BJ (cell line): ENCODE data around the gene NOM1. TPM values are rescaled to one million over a fixed set of nuclear protein-coding genes. Genes with fewer than 3 reads are reported as not detected.

ENCODE experiments used
- CTCF ChIA-PET: fragments of 350-600 bp; formaldehyde crosslinking; extraction: SDS; loops from one replicate; lab custom pipeline; 2021; ENCODE audit warnings: antibody characterized with exemption, inconsistent platforms; lab: Yijun Ruan, JAX
- POLR2A ChIA-PET: fragments of 300-600 bp; sonication (Branson Sonifier 250); formaldehyde crosslinking; extraction: SDS; loops from one replicate; lab custom pipeline; 2021; ENCODE audit warnings: antibody characterized with exemption; lab: Charles Lee
- DNase-seq: peaks from one replicate; pipeline ENCODE4 v3.0.0-alpha.2; 2011; ENCODE audit warnings: low read depth
- H3K27me3 ChIP-seq: 2 replicates; pipeline ENCODE4 v1.6.0; 2011; ENCODE audit warnings: low read length; ENCODE audit not compliant: control insufficient read depth, insufficient read depth
- H3K36me3 ChIP-seq: 2 replicates; pipeline ENCODE4 v1.5.1; 2011; ENCODE audit warnings: low read length; ENCODE audit not compliant: control insufficient read depth, insufficient read depth
- H3K4me3 ChIP-seq: 2 replicates; pipeline ENCODE4 v1.5.1; 2011; ENCODE audit warnings: low read depth, mild to moderate bottlenecking, control low read depth, low read length
- CTCF ChIP-seq: IDR thresholded peaks from 2 replicates; pipeline ENCODE4 v1.5.1; 2011; ENCODE audit warnings: low read depth, mild to moderate bottlenecking, control low read depth, inconsistent platforms, low read length, moderate library complexity; ENCODE audit not compliant: insufficient read depth
- polyA plus RNA-seq: library from polyadenylated mRNA; depleted of rRNA; stranded (reverse); fragments of >200 nt; gene quantifications from 2 replicates; pipeline ENCODE4 v1.2.3, GENCODE V29; 2011

Gene NOM1
- polyA plus RNA-seq, 1 experiment = 8.0 TPM

- CTCF ChIA-PET = no interaction called here
- peaks cover 3% of the 10 kb centered on the region; the same call in 1 of the 2 replicates for H3K27me3 ChIP-seq
- no peaks in the 10 kb centered on the region for H3K36me3 ChIP-seq
- no peak overlapping the region for H3K4me3 ChIP-seq
- POLR2A ChIA-PET = no interaction called here
- TF ChIP-seq CTCF = no peak
- no peak for DNase-seq
Observed at GRCh38 chr7:156986378-156986777, 36.9 kb downstream of the NOM1 start.

- TF ChIP-seq CTCF = no peak
- DNase-seq = no peak
- CTCF ChIA-PET = interaction anchor here (0.6 to 0.7 kb wide), 2 partner anchors 387 to 680 kb away, joined by 3 to 4 read pairs; no protein-coding TSS in a partner anchor
- POLR2A ChIA-PET = no interaction called here
- Histone ChIP-seq H3K27me3 (peaks cover 7% of the 10 kb centered on the region), H3K36me3 (no peaks in the 10 kb centered on the region), H3K4me3 (no peak overlapping the region)
Observed at GRCh38 chr7:156988343-156989185, 39.1 kb downstream of the NOM1 start.

GRCh38 chr7:156989766-156990535 lies 40.4 kb downstream of the NOM1 start:
- ChIA-PET POLR2A (no interaction called here), CTCF (no interaction called here)
- no peaks in the 10 kb centered on the region for H3K36me3 ChIP-seq
- no peak for DNase-seq
- H3K4me3 ChIP-seq = no peak overlapping the region
- TF ChIP-seq CTCF = no peak
- H3K27me3 ChIP-seq = peaks cover 7% of the 10 kb centered on the region

- peaks cover 14% of the 10 kb centered on the region for H3K27me3 ChIP-seq
- ChIA-PET CTCF (no interaction called here), POLR2A (no interaction called here)
- no peak for TF ChIP-seq CTCF
- no peak for DNase-seq
- no peaks in the 10 kb centered on the region for H3K36me3 ChIP-seq
- no peak overlapping the region for H3K4me3 ChIP-seq
Observed at GRCh38 chr7:156993021-156993924, 43.8 kb downstream of the NOM1 start.
